GM12873 (cell line): ENCODE data around the gene LAPTM5.

ENCODE experiments used
- CTCF ChIP-seq: IDR thresholded peaks from 2 replicates; pipeline ENCODE4 v1.5.1; 2012; ENCODE audit warnings: low read depth, mild to moderate bottlenecking, moderate library complexity, low read length, control low read depth; ENCODE audit not compliant: insufficient read depth; ENCODE audit errors: missing control alignments

The LAPTM5 gene

GRCh38 chr1:30764939-30765555, 7.5 kb upstream of the LAPTM5 start:
- TF ChIP-seq CTCF: no peak

- no peak for TF ChIP-seq CTCF
These were observed 6.8 kb upstream of the LAPTM5 start for GRCh38 chr1:30764396-30764795.

- TF ChIP-seq CTCF: no peak
These were observed 6.2 kb upstream of the LAPTM5 start for GRCh38 chr1:30763651-30764248.

- TF ChIP-seq CTCF: no peak
These were observed 5.5 kb upstream of the LAPTM5 start for GRCh38 chr1:30762930-30763650.

- TF ChIP-seq CTCF: no peak
These were observed 4.8 kb upstream of the LAPTM5 start for GRCh38 chr1:30762152-30762929.

- TF ChIP-seq CTCF: peak; percentile 24
These were observed 4.0 kb upstream of the LAPTM5 start for GRCh38 chr1:30761381-30762151.
